PC-3 (cell line): ENCODE measurements around the gene TFEB.

Source experiments
- EZH2 ChIP-seq: fragments of 300-600 bp; sonication (generic); IDR thresholded peaks from one replicate; pipeline ENCODE4 v1.6.1; 2017; ENCODE audit warnings: antibody characterized with exemption, mild to moderate bottlenecking, low read length; ENCODE audit not compliant: unreplicated experiment
- TF ChIP-seq, protein P1 (sequence below): fragments of 300-600 bp; sonication (generic); conservative IDR thresholded peaks from 2 replicates; pipeline ENCODE4 v1.5.1; 2017; ENCODE audit warnings: antibody characterized with exemption, low read depth, mild to moderate bottlenecking, low read length

DNA sequence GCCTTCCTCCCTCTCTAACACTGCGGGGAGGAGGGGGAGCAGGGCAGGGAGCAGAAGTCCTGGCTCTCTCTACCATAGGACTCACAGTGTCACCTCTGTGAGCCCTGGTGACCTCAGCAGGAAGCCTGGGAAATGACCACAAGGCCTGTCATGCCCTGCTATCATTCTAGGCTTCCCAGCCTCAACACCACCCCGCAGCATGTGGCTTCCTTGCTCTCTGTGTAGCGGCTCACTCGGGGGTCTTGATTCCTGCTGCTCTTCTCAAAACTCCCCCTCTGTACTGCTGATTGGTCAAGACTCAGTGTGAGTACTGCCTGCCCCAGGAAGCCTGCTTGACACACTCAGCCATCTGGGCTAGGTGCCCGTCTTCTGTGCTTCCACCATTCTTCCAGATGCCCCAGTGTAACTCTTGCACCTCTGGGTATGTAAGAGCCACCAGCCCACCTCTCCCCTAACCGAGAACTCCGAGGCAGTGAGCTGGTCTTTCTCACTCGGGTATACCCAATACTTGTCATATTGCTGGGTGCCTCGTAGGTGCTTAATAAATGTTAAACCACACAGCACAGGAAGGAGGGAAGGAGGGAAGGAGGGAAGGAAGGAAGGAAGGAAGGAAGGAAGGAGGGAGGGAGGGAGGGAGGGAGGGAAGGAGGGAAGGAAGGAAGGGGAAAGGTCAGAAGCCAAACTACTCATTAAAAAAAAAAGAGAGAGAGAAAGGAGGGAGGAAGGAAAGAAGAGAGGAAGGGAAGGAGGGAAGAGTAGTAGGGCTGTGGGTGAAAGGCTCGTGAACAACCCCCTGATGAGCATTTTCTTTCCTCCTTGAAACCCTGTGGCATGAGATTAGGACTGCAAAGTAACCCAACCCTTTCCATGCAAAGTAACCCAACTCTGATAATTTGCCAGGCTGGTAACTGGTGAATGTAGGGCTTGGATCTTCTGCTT lies 92.2 kb downstream of the TFEB start:
- no peak for TF ChIP-seq EZH2
- TF ChIP-seq, protein P1, sequence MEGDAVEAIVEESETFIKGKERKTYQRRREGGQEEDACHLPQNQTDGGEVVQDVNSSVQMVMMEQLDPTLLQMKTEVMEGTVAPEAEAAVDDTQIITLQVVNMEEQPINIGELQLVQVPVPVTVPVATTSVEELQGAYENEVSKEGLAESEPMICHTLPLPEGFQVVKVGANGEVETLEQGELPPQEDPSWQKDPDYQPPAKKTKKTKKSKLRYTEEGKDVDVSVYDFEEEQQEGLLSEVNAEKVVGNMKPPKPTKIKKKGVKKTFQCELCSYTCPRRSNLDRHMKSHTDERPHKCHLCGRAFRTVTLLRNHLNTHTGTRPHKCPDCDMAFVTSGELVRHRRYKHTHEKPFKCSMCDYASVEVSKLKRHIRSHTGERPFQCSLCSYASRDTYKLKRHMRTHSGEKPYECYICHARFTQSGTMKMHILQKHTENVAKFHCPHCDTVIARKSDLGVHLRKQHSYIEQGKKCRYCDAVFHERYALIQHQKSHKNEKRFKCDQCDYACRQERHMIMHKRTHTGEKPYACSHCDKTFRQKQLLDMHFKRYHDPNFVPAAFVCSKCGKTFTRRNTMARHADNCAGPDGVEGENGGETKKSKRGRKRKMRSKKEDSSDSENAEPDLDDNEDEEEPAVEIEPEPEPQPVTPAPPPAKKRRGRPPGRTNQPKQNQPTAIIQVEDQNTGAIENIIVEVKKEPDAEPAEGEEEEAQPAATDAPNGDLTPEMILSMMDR, result no peak
